WTC11 (cell line): ENCODE data around the gene IDUA.

Experiments
- ATF1 ChIP-seq: sonication (generic); formaldehyde crosslinking; IDR thresholded peaks from 2 replicates; pipeline ENCODE4 v1.8.1; 2023; ENCODE audit warnings: mild to moderate bottlenecking, moderate library complexity, missing genetic modification reagents
- ESRRA ChIP-seq: sonication (generic); formaldehyde crosslinking; IDR thresholded peaks from 2 replicates; pipeline ENCODE4 v1.8.1; 2022; ENCODE audit warnings: mild to moderate bottlenecking, missing genetic modification reagents, borderline replicate concordance
- NFATC4 ChIP-seq: fragments of 250-450 bp; sonication (Bioruptor Pico); IDR thresholded peaks from 2 replicates; pipeline ENCODE4 v1.9.0; 2021; ENCODE audit warnings: mild to moderate bottlenecking
- NR1H2 ChIP-seq: sonication (generic); formaldehyde crosslinking; IDR thresholded peaks from 2 replicates; pipeline ENCODE4 v1.9.0; 2021; ENCODE audit warnings: mild to moderate bottlenecking, moderate library complexity, missing genetic modification reagents
- ZNF263 ChIP-seq: sonication (generic); formaldehyde crosslinking; IDR thresholded peaks from 2 replicates; pipeline ENCODE4 v1.8.1; 2022; ENCODE audit warnings: low read depth, mild to moderate bottlenecking, moderate library complexity, missing genetic modification reagents
- TF ChIP-seq, protein P1 (sequence below): fragments of 250-450 bp; sonication (Bioruptor Pico); IDR thresholded peaks from 2 replicates; pipeline ENCODE4 v2.1.2; 2022; ENCODE audit warnings: mild to moderate bottlenecking, moderate library complexity
- TF ChIP-seq, protein P2 (sequence below): fragments of 200-600 bp; IDR thresholded peaks from 2 replicates; pipeline ENCODE4 v1.8.0; 2022; ENCODE audit warnings: antibody characterized with exemption
- TF ChIP-seq, protein P3 (sequence below): sonication (generic); formaldehyde crosslinking; IDR thresholded peaks from 2 replicates; pipeline ENCODE4 v1.8.0; 2022; ENCODE audit warnings: mild to moderate bottlenecking, missing genetic modification reagents

DNA sequence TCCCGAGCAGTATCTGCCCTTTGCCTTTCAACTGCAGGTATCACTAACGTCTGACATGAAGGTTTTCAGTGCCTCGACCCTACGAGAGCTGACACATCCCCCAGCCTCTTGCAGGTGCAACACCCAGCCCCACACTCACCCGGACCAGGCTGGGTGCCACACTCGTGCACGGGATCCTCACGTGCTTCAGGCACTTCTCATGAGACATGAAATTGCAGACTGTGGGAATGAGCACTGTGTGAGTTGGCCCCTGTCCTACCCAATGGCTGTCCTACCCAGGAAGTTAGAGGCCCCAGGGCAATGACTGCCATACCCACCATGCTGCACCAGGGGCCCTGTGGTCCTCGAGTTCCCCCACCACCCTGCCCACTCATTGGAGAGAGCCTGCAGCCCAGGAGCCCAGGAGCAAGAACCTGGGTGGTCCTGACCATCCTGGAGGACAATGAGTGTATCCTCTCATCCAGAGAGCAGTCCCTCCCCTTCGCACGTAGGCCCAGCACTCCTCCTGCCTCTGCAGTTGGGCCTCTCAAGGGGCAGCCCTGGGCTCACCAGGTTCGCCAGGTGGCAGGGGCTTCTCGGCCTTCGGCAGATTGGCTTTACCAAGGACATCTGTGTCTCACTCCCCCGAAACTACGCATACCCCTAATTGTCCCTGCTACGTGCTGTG, 15.9 kb upstream of the IDUA start:
- TF ChIP-seq, protein P1, sequence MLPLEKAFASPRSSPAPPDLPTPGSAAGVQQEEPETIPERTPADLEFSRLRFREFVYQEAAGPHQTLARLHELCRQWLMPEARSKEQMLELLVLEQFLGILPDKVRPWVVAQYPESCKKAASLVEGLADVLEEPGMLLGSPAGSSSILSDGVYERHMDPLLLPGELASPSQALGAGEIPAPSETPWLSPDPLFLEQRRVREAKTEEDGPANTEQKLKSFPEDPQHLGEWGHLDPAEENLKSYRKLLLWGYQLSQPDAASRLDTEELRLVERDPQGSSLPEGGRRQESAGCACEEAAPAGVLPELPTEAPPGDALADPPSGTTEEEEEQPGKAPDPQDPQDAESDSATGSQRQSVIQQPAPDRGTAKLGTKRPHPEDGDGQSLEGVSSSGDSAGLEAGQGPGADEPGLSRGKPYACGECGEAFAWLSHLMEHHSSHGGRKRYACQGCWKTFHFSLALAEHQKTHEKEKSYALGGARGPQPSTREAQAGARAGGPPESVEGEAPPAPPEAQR: no peak
- TF ChIP-seq ATF1 (CRISPR knock-in tag) (no peak), NR1H2 (CRISPR knock-in tag) (no peak), ZNF263 (CRISPR knock-in tag) (no peak), ESRRA (CRISPR knock-in tag) (no peak), NFATC4 (CRISPR knock-in tag) (no peak)
- TF ChIP-seq, protein P2, sequence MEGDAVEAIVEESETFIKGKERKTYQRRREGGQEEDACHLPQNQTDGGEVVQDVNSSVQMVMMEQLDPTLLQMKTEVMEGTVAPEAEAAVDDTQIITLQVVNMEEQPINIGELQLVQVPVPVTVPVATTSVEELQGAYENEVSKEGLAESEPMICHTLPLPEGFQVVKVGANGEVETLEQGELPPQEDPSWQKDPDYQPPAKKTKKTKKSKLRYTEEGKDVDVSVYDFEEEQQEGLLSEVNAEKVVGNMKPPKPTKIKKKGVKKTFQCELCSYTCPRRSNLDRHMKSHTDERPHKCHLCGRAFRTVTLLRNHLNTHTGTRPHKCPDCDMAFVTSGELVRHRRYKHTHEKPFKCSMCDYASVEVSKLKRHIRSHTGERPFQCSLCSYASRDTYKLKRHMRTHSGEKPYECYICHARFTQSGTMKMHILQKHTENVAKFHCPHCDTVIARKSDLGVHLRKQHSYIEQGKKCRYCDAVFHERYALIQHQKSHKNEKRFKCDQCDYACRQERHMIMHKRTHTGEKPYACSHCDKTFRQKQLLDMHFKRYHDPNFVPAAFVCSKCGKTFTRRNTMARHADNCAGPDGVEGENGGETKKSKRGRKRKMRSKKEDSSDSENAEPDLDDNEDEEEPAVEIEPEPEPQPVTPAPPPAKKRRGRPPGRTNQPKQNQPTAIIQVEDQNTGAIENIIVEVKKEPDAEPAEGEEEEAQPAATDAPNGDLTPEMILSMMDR: no peak
- TF ChIP-seq, protein P3, sequence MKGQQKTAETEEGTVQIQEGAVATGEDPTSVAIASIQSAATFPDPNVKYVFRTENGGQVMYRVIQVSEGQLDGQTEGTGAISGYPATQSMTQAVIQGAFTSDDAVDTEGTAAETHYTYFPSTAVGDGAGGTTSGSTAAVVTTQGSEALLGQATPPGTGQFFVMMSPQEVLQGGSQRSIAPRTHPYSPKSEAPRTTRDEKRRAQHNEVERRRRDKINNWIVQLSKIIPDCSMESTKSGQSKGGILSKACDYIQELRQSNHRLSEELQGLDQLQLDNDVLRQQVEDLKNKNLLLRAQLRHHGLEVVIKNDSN (CRISPR knock-in tag): no peak
